Uterus (tissue), 2 donors: ENCODE measurements around the gene PLEKHA7.

Source experiments
- CTCF ChIP-seq, 4 experiments: fragments of 200-600 bp in 2 of 4; fragments of 450-650 bp in 2 of 4; sonication (generic) in 2 of 4; IDR thresholded peaks; one replicate each; pipeline ENCODE4 v1.5.1; 2016 to 2019; ENCODE audit warnings: antibody characterized with exemption in 4 of 4, mild to moderate bottlenecking in 2 of 4, moderate library complexity in 1 of 4
- POLR2A ChIP-seq, 2 donors: fragments of 450-650 bp; IDR thresholded peaks; one replicate each; pipeline ENCODE4 v1.6.1; 2016; ENCODE audit warnings: antibody characterized with exemption in 2 of 2, mild to moderate bottlenecking in 1 of 2, moderate library complexity in 1 of 2

GRCh38 chr11:16841984-16842383, 172.2 kb downstream of the PLEKHA7 start:
- TF ChIP-seq CTCF (IDR thresholded peaks at IDR 0.05) = no peak
- no peak for TF ChIP-seq POLR2A (IDR thresholded peaks at IDR 0.05)
